ENCODE data around the gene MSH3.
"Not testable (repeated sequence)": the region's sequence is repeated elsewhere in the genome, so short reads cannot be mapped to it uniquely, and the experiment has no call there.

Gene MSH3

DNA sequence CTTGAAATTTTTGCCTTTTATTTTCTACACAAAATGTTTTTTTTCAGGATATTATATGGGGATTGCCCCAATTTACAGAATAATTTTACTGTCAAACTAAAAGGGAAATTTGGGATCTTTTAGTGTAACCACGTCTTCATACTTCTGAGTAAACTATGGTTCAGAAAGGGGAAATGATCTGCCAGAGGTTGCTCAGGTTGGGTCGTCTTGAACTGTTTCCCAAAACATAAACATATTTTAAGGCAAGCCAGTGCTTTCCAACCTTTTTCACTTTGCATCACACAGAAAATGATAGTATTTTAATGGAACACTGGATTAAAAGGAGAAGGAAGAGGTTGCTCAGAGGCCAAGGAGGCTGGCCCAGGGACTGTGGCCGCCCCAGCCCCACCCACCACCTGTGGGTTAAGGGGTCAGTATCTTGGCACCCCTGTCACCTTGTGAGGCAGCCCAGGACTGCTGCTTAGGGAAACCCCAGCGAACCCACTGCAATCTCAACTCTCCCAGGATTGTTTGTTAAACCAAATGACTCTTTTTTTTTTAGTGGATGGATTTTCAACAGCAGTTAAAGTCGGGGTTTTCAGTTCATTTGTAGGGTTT, 143.1 kb downstream of the MSH3 start:
- DNase-seq (ENCODE audit: low read depth): no peak

DNA sequence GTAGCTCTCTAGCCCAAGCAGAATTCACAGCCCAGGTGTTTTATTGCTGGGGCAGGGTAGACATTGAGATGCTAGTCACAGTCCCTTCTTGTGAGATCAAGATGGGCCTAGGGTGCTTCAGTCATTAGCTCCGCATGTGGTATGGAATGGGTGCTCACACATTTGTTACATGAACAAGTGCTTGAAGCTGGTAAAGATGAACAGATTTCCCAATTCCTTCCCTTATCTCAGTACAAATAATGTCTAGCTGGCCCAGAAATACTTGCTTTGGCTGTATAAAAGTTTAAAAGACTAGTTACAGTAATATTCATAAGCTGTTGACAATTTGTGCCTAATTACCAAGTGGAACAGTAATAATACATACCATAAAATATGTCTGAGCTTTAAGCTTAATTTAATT, 143.7 kb downstream of the MSH3 start:
- DNase-seq (ENCODE audit: low read depth): no peak

GRCh38 chr5:80798633-80799032, 144.2 kb downstream of the MSH3 start:
- DNase-seq (ENCODE audit: low read depth): no peak

DNA sequence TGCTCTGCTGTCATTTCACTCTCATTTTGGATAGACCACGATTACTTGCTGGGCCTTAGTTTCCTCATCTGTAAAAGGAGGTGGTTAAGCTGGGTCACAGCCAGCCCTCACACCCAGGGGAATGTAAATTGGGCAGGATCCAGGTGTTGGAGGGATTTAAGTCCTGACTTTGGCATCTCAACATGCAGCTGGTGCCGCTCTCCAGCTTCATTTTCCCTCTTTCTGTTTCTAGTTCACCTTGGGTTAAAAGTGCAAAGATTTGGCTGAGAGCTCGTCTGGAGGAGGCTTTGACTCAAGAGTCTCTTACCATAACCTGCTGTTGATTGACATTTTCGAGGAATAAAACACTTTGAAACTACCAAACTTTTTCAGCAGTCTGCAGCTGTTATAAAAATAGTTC, 144.6 kb downstream of the MSH3 start:
- DNase-seq (ENCODE audit: low read depth): no peak

DNA sequence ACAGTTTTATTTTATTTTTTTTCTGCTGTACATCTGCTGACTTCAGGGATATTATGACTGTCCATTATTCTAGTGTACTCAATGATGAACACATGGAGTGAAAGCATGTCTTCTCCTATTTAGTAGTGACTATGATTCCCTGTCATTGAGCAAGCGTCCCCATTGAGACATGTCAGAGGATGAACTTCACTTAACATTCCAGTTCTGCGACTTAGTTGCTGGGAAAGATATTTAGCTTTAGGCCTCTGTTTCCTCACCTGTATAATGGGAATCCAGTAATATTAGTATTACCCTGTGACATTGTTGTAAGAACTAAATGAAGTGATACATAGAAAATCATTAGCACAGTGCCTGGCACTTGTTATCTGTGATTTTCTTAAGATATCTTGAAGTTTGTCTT, 145.1 kb downstream of the MSH3 start:
- DNase-seq (ENCODE audit: low read depth): no peak

GRCh38 chr5:80804332-80804731, 149.9 kb downstream of the MSH3 start:
- peak; percentile 3 for DNase-seq (ENCODE audit: low read depth)

DNA sequence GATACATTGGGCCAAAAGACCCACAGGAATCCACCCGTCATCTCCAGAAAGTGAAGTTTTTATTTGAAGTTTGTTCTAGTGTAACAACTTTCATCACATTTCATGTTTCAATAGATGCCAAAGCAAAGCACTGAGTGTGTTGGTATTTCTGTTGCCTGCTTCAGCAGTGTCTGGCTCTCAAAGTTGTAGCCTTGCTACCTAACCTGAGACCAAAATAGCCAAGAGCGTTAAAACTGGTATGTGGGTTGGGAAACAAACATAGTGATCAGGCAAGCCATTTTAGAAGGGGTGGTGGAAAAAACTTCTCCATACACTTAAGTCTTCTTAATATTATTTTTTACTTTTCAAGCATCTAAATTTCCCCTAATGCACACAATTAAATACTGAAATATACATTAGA, 150.6 kb downstream of the MSH3 start:
- DNase-seq (ENCODE audit: low read depth): no peak

- no peak for DNase-seq (ENCODE audit: low read depth)
Observed at GRCh38 chr5:80806929-80807328, 152.5 kb downstream of the MSH3 start.

DNA sequence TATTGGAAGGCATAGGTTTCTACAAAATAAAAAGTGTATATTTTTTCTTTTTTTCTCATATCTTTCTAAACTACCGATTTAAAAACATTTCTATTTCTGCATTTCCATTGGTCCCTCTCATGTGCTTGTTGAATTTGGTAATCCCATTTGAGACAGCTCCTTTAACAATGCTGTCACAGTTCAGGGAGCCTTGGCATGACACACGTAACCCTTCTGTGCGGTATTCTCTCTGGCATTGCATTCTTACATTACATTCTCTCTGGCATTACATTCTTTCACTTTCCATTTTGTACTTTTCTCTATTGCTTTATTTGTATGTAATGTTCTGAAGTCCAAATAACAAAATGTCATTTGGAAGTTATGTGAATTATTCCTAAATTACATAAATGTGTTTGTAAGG, 155.0 kb downstream of the MSH3 start:
- DNase-seq (ENCODE audit: low read depth): no peak

GRCh38 chr5:80810425-80810824, 156.0 kb downstream of the MSH3 start:
- no peak for DNase-seq (ENCODE audit: low read depth)

GRCh38 chr5:80816590-80816989, 162.1 kb downstream of the MSH3 start:
- DNase-seq (ENCODE audit: low read depth): no peak

DNA sequence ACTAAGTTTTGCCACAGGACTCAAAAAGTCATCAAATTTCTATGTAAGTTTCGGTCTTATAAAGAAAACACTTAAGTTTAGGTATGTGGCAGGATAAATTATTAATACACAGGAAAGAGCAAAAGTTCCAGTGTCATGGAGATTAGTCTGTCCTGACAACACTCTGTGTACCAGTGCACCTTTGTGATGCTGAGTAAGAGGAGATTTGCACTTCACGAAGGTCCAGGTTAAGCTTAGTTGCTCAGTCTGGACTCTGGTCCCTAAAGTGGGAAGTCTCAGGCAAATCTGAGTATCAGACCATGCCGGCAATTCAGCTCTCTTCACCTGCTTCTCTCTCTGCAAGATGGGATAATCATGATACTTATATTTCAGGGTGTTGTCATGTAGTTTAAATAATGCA, 166.2 kb downstream of the MSH3 start:
- no peak for DNase-seq (ENCODE audit: low read depth)

DNA sequence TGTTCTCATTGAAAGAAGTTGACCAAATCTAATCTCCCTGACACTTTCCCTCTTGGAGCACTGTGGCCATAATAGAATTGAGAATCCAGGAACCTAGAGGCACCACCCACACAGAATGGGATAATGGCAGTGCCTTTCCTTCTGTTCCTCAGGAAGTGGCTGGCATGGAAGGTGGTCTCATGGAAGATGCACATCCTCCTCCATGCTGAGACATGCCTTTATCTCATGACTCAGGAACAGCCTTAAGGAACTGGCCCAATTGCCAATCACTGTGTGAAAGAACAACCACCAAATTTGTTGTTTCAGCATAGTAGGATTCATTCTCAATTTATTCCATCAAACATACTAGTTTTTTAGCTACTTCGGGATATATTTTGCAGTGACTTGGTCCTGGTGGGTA, 168.2 kb downstream of the MSH3 start:
- no peak for DNase-seq (ENCODE audit: low read depth)

- DNase-seq (ENCODE audit: low read depth): not testable (repeated sequence)
Observed at GRCh38 chr5:80824159-80824558, 169.7 kb downstream of the MSH3 start.

DNA sequence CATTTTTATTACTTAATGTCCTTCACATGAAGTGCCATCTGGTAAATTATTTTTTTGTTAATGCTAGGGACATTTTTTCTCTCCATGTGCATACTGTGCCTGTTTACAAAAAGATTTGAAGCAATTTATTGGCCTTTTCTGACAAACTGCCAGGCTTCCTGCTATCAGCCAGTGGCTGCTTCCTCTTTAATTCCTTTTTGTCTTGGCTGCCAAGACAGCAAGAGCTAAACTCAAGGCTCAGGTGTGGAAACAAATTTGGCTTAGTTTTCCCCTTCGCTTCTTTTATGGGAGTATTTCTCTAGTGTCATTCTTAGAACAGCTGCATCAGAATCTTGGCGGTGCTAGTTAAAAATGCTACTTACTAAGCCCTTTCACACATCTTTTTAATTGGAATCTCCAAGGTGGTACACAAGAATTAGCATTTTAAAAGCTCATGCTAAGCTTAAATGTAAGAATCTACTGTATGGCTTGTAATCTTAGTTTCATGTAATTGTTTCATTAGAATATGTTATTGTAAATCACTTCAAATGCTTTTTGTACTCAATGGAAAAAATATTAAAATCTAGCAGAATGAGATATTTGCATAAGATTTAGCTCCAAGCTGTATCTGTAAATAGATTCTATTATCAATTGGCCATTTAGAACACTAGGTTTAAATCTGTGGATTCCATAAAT, 171.5 kb downstream of the MSH3 start:
- DNase-seq (ENCODE audit: low read depth): no peak

GRCh38 chr5:80834710-80835109, 180.3 kb downstream of the MSH3 start:
- DNase-seq (ENCODE audit: low read depth): no peak

DNA sequence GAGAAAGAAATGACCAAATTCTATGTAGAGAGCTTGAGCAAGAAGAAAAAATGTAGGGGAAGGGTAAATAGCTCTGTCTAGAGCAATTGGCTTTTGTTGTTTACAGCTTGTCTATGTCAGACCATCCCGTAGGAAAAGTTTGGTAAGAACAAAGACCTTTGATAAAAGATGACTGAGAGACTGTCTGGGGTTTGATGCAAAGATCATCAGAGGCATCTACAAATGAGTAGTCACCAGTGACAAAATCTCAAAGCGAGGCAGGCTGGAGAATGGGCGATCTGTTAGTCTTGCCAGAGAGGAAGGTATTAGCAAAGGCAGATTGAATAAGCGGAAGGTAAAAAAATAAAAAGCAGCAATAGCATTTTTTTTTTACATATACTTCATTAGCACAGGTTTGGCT, 180.7 kb downstream of the MSH3 start:
- DNase-seq (ENCODE audit: low read depth): no peak

DNA sequence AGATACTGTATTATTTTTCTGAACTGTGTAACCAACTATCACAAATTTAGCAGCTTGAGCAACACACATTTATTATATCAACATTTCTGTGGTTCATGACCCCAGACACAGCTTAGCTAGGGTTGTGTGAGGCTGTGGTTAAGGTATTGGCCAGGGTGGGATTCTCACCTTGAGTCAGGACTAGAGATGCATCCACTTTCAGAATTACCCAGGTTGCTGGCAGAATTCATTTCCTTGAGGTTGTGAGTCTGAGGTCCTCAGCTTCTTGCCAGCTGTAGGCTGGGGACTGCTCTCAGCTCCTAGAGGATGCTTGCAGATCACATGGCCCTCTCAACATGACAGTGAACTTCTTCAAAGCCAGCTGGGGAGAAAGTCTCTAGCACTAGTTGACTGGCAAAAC, 183.2 kb downstream of the MSH3 start:
- DNase-seq (ENCODE audit: low read depth): no peak

DNA sequence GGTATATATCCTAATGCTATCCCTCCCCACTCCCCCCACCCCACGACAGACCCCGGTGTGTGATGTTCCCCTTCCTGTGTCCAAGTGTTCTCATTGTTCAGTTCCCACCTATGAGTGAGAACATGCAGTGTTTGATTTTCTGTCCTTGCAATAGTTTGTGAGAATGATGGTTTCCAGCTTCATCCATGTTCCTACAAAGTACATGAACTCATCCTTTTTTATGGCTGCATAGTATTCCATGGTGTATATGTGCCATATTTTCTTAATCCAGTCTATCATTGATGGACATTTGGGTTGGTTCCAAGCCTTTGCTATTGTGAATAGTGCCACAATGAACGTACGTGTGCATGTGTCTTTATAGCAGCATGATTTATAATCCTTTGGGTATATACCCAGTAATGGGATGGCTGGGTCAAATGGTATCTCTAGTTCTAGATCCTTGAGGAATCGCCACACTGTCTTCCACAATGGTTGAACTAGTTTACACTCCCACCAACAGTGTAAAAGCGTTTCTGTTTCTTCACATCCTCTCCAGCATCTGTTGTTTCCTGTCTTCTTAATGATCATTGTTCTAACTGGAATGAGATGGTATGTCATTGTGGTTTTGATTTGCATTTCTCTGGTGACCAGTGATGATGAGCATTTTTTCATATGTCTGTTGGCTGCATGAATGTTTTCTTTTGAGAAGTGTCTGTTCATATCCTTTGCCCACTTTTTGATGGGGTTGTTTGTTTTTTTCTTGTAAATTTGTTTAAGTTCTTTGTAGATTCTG, 186.8 kb downstream of the MSH3 start:
- not testable (repeated sequence) for DNase-seq (ENCODE audit: low read depth)

DNA sequence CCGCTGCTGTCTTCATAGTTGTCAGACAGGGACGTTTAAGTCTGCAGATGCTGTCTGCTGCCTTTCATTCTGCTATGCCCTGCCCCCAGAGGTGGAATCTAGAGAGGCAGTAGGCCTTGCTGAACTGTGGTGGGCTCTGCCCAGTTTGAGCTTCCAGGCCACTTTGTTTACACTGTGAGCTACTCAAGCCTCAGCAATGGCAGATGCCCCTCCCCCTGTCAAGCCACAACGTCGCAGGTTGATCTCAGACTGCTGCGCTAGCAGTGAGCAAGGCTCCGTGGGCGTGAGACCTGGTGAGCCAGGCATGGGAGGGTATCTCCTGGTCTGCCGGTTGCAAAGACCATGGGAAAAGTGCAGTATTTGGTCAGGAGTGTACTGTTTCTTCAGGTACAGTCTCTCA, 192.0 kb downstream of the MSH3 start:
- DNase-seq (ENCODE audit: low read depth): not testable (repeated sequence)

- DNase-seq (ENCODE audit: low read depth): not testable (repeated sequence)
Observed at GRCh38 chr5:80850168-80850567, 195.7 kb downstream of the MSH3 start.

- DNase-seq (ENCODE audit: low read depth): no peak
Observed at GRCh38 chr5:80852331-80853245, 198.1 kb downstream of the MSH3 start.
